ENCODE measurements around the gene SULT6B1.
"Not testable (repeated sequence)": the region's sequence is repeated elsewhere in the genome, so short reads cannot be mapped to it uniquely, and the experiment has no call there.

Gene SULT6B1

GRCh38 chr2:37188570-37188969 is at the start of gene SULT6B1:
TSS of gene SULT6B1 (minus strand) at chr2:37188670. CDS start at chr2:37188640, 30 bp downstream.
- no peak for DNase-seq

GRCh38 chr2:37232131-37232933 is 43.9 kb upstream of the SULT6B1 start:
- DNase-seq, result no peak

- DNase-seq, result peak; percentile 89
Measured at GRCh38 chr2:37231241-37232130, 43.0 kb upstream of the SULT6B1 start, which contains the start of the genes CEBPZ and NDUFAF7. TSS of gene CEBPZ (minus strand) at chr2:37231596. CDS start at chr2:37231567, 29 bp downstream. TSS of gene NDUFAF7 (plus strand) at chr2:37231658. CDS start at chr2:37231706, 48 bp downstream.

- no peak for DNase-seq
Measured at GRCh38 chr2:37230581-37230980, 42.1 kb upstream of the SULT6B1 start.

GRCh38 chr2:37228788-37229187 is 40.3 kb upstream of the SULT6B1 start:
- DNase-seq, result no peak

- no peak for DNase-seq
Measured at GRCh38 chr2:37226863-37227262, 38.4 kb upstream of the SULT6B1 start.

- DNase-seq, result not testable (repeated sequence)
Measured at GRCh38 chr2:37225129-37225528, 36.7 kb upstream of the SULT6B1 start.

GRCh38 chr2:37224063-37224462 is 35.6 kb upstream of the SULT6B1 start:
- no peak for DNase-seq

- DNase-seq, result no peak
Measured at GRCh38 chr2:37223131-37223530, 34.7 kb upstream of the SULT6B1 start.

GRCh38 chr2:37219046-37219445 is 30.6 kb upstream of the SULT6B1 start:
- DNase-seq, result no peak

- DNase-seq, result no peak
Measured at GRCh38 chr2:37215250-37215649, 26.8 kb upstream of the SULT6B1 start.

- no peak for DNase-seq
Measured at GRCh38 chr2:37211939-37212338, 23.5 kb upstream of the SULT6B1 start.

- no peak for DNase-seq
Measured at GRCh38 chr2:37211212-37211611, 22.7 kb upstream of the SULT6B1 start.

GRCh38 chr2:37206760-37207159 is 18.3 kb upstream of the SULT6B1 start:
- not testable (repeated sequence) for DNase-seq

GRCh38 chr2:37205689-37206341 is 17.3 kb upstream of the SULT6B1 start:
- no peak for DNase-seq

- not testable (repeated sequence) for DNase-seq
Measured at GRCh38 chr2:37205071-37205661, 16.7 kb upstream of the SULT6B1 start.

- no peak for DNase-seq
Measured at GRCh38 chr2:37203708-37204107, 15.2 kb upstream of the SULT6B1 start.

GRCh38 chr2:37201766-37202165 is 13.3 kb upstream of the SULT6B1 start:
- DNase-seq, result no peak

- DNase-seq, result no peak
Measured at GRCh38 chr2:37201208-37201607, 12.7 kb upstream of the SULT6B1 start.

- no peak for DNase-seq
Measured at GRCh38 chr2:37198681-37199065, 10.2 kb upstream of the SULT6B1 start.

- DNase-seq, result peak; percentile 46 to 78
Measured at GRCh38 chr2:37196320-37197195, 8.1 kb upstream of the SULT6B1 start, which contains the start of gene CEBPZOS. TSS of gene CEBPZOS (plus strand) at chr2:37196496. CDS start at chr2:37199705, 3,209 bp downstream.

Measured in hippocampal formation (tissue), 2 donors.